ENCODE results near the gene TMEM150A. TPM values are rescaled to one million over a fixed set of nuclear protein-coding genes. Genes with fewer than 3 reads are reported as not detected.

Gene TMEM150A
- total and polyA plus RNA-seq, 2 of the 13 experiments (the other 11 are each of a cell fraction or from before 2014, with no cell fraction given): 30.1 to 70.4 TPM

DNA sequence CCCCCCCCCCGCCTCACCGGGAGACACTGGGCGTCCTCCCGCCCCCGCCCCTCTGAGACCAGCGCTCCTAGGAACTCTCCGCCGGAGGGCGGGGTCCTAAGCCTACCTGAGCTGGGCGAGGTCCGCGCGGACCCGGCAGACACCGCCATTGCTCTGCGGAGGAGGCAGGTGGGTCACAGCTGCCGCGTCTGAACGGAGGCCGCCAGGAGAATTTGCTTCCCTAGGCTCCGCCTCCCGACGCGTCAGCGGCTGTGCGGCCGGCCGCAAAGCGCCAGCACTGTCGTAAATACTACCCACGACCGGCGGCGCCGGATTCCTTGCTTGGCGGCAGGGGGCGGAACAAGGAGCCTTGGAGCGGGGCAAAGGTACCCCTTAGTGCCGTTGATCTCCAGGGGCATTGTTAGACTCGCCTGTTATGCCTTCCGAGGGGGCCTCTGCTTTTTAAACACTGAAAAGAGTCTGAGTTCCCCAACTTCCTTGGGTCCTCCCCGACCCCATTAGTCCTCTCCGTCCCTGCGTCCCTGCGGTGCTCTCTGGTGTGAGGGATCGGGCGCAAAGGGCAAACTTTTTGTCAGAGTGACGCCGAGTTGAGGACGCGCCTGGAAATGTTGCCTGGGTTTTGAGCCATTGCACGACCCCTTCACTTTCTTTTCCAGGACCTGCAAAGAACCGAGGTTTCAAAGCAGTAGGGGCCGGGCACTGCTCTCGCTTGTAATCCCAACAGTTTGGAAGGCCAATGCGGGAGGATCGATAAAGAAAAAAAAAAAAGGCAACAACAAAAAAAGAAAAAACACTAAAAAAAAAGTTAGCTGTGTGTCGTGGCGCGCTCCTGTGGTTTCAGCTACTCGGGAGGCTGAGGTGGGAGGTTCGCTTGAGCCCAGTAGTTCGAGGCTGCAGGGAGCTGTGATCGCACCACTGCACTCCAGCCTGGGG, 41.0 kb downstream of the TMEM150A start, which contains the start of gene GGCX (continued):
- TF ChIP-seq ZZZ3 (CRISPR knock-in tag; IDR thresholded peaks at IDR 0.05; ENCODE audit: borderline replicate concordance) (peak; percentile 51; the same call in 1 of the 2 replicates), HNRNPH1 (optimal IDR thresholded peaks at IDR 0.05; ENCODE audit: low read depth, low read length) (peak; percentile 38), NBN (conservative IDR thresholded peaks at IDR 0.05) (no peak), THAP7 (CRISPR knock-in tag; IDR thresholded peaks at IDR 0.05) (0 out of 2 replicates have a peak, but pooled peaks have one; percentile 13), KMT2A (CRISPR knock-in tag; IDR thresholded peaks at IDR 0.05) (peak; percentile 91; the same call in 1 of the 2 replicates), JUNB (CRISPR knock-in tag; IDR thresholded peaks at IDR 0.05; ENCODE audit: borderline replicate concordance) (no peak), PHF8 (CRISPR knock-in tag; IDR thresholded peaks at IDR 0.05) (peak; percentile 87), KLF16 (CRISPR knock-in tag; IDR thresholded peaks at IDR 0.05) (peak in 1 of 2 experiments; percentile 91; a peak in 2 of 4 replicates), ZNF124 (CRISPR knock-in tag; IDR thresholded peaks at IDR 0.05) (no peak; the same call in 1 of the 2 replicates), GLI4 (CRISPR knock-in tag; IDR thresholded peaks at IDR 0.05; ENCODE audit: borderline replicate concordance) (peak; percentile 63; the same call in 1 of the 2 replicates), ZNF10 (CRISPR knock-in tag; IDR thresholded peaks at IDR 0.05; ENCODE audit: borderline replicate concordance, low read depth) (no peak), ZNF343 (CRISPR knock-in tag; IDR thresholded peaks at IDR 0.05) (peak; percentile 73; the same call in 1 of the 2 replicates), ZNF235 (CRISPR knock-in tag; IDR thresholded peaks at IDR 0.05; ENCODE audit: borderline replicate concordance) (peak; percentile 82; the same call in 1 of the 2 replicates), ZNF558 (CRISPR knock-in tag; IDR thresholded peaks at IDR 0.05; ENCODE audit: borderline replicate concordance) (0 out of 2 replicates have a peak, but pooled peaks have one; percentile 38), SRSF1 (optimal IDR thresholded peaks at IDR 0.05; ENCODE audit: low read depth, low read length) (peak; percentile 30), ZSCAN12 (CRISPR knock-in tag; IDR thresholded peaks at IDR 0.05) (no peak), ZSCAN30 (CRISPR knock-in tag; IDR thresholded peaks at IDR 0.05) (no peak), POGK (CRISPR knock-in tag; conservative IDR thresholded peaks at IDR 0.05) (peak; percentile 74), ZNF264 (CRISPR knock-in tag; IDR thresholded peaks at IDR 0.05) (no peak), BATF2 (CRISPR knock-in tag; IDR thresholded peaks at IDR 0.05) (no peak), ZNF660 (CRISPR knock-in tag; IDR thresholded peaks at IDR 0.05; ENCODE audit: borderline replicate concordance, low read depth) (no peak), MBNL3 (CRISPR knock-in tag; conservative IDR thresholded peaks at IDR 0.05) (no peak), HCFC1 (IDR thresholded peaks at IDR 0.05; ENCODE audit: low read depth, low read length) (peak; percentile 65), HOXA9 (CRISPR knock-in tag; IDR thresholded peaks at IDR 0.05; ENCODE audit: borderline replicate concordance) (peak; percentile 58; the same call in 1 of the 2 replicates)
